Fibroblast of gingiva (primary cell): ENCODE results near the gene PDSS2.
"Not testable (repeated sequence)": the region's sequence is repeated elsewhere in the genome, so short reads cannot be mapped to it uniquely, and the experiment has no call there.

Source experiments
- DNase-seq: peaks from one replicate; pipeline ENCODE4 v3.0.0-alpha.2; 2011; ENCODE audit warnings: low read depth

Gene PDSS2

GRCh38 chr6:107161521-107161920 is 297.8 kb downstream of the PDSS2 start:
- no peak for DNase-seq

GRCh38 chr6:107156617-107157016 is 302.7 kb downstream of the PDSS2 start:
- DNase-seq = no peak

- DNase-seq = no peak
Measured at GRCh38 chr6:107154801-107155160, 304.6 kb downstream of the PDSS2 start.

GRCh38 chr6:107154131-107154800 is 305.1 kb downstream of the PDSS2 start:
- DNase-seq = no peak

GRCh38 chr6:107152638-107153430 is 306.5 kb downstream of the PDSS2 start:
- no peak for DNase-seq

GRCh38 chr6:107144666-107145065 is 314.7 kb downstream of the PDSS2 start:
- no peak for DNase-seq

GRCh38 chr6:107144014-107144413 is 315.4 kb downstream of the PDSS2 start:
- DNase-seq = no peak

GRCh38 chr6:107140581-107140980 is 318.8 kb downstream of the PDSS2 start:
- no peak for DNase-seq

- DNase-seq = not testable (repeated sequence)
Measured at GRCh38 chr6:107136324-107136723, 323.0 kb downstream of the PDSS2 start.

- DNase-seq = not testable (repeated sequence)
Measured at GRCh38 chr6:107135048-107135680, 324.2 kb downstream of the PDSS2 start.

- DNase-seq = no peak
Measured at GRCh38 chr6:107132330-107132954, 326.9 kb downstream of the PDSS2 start.

GRCh38 chr6:107129370-107129925 is 329.9 kb downstream of the PDSS2 start:
- no peak for DNase-seq

GRCh38 chr6:107128577-107128976 is 330.8 kb downstream of the PDSS2 start:
- DNase-seq = no peak

- peak; percentile 26 for DNase-seq
Measured at GRCh38 chr6:107128175-107128574, 331.2 kb downstream of the PDSS2 start.

- no peak for DNase-seq
Measured at GRCh38 chr6:107125771-107126170, 333.6 kb downstream of the PDSS2 start.

GRCh38 chr6:107124934-107125348 is 334.4 kb downstream of the PDSS2 start:
- DNase-seq = no peak

GRCh38 chr6:107123501-107123900 is 335.9 kb downstream of the PDSS2 start:
- DNase-seq = no peak

- DNase-seq = no peak
Measured at GRCh38 chr6:107122748-107123147, 336.6 kb downstream of the PDSS2 start.

GRCh38 chr6:107121964-107122495 is 337.3 kb downstream of the PDSS2 start:
- no peak for DNase-seq

GRCh38 chr6:107121266-107121665 is 338.1 kb downstream of the PDSS2 start:
- no peak for DNase-seq

- no peak for DNase-seq
Measured at GRCh38 chr6:107120404-107120803, 339.0 kb downstream of the PDSS2 start.

- no peak for DNase-seq
Measured at GRCh38 chr6:107118976-107119375, 340.4 kb downstream of the PDSS2 start.
